Esophagus muscularis mucosa (tissue), 3 donors: ENCODE measurements around the gene ZFC3H1.
"Not testable (repeated sequence)": the region's sequence is repeated elsewhere in the genome, so short reads cannot be mapped to it uniquely, and the experiment has no call there.

Experiments used
- CTCF ChIP-seq, 3 experiments: fragments of 200-600 bp in 2 of 3; fragments of 450-650 bp in 1 of 3; sonication (generic) in 2 of 3; IDR thresholded peaks; one replicate each; pipeline ENCODE4 v1.5.1; 2017 to 2019; ENCODE audit warnings: antibody characterized with exemption in 3 of 3, mild to moderate bottlenecking in 2 of 3, moderate library complexity in 1 of 3
- POLR2A ChIP-seq: fragments of 450-650 bp; IDR thresholded peaks from one replicate; pipeline ENCODE4 v1.6.1; 2017; ENCODE audit warnings: antibody characterized with exemption, moderate library complexity, mild to moderate bottlenecking, low read depth

GRCh38 chr12:71687172-71687571, 23.5 kb upstream of the ZFC3H1 start:
- TF ChIP-seq CTCF (IDR thresholded peaks at IDR 0.05); POLR2A: not testable (repeated sequence)
